IPS-20b (cell line): ENCODE data around the gene CELA1.
A peak's percentile ranks its signal among the peaks of the same experiment; 100 is the strongest.
"Not testable (repeated sequence)": the region's sequence is repeated elsewhere in the genome, so short reads cannot be mapped to it uniquely, and the experiment has no call there.

Experiments used
- H3K27ac ChIP-seq: one replicate; pipeline ENCODE4 v1.5.1; 2013; ENCODE audit warnings: low read length
- H3K27me3 ChIP-seq: 2 replicates; pipeline ENCODE4 v1.6.1; 2013; ENCODE audit warnings: mild to moderate bottlenecking, low read length, inconsistent platforms; ENCODE audit not compliant: insufficient read depth
- H3K36me3 ChIP-seq: 2 replicates; pipeline ENCODE4 v1.6.1; 2013; ENCODE audit warnings: low read depth, mild to moderate bottlenecking, inconsistent platforms, low read length, moderate library complexity; ENCODE audit not compliant: insufficient read depth
- H3K4me1 ChIP-seq: 2 replicates; pipeline ENCODE4 v1.6.1; 2013; ENCODE audit warnings: mild to moderate bottlenecking, control low read depth, inconsistent platforms, low read length, moderate library complexity; ENCODE audit not compliant: insufficient read depth
- H3K4me3 ChIP-seq: 2 replicates; pipeline ENCODE4 v1.5.1; 2013; ENCODE audit warnings: mild to moderate bottlenecking, low read length, inconsistent platforms
- H3K9ac ChIP-seq: 2 replicates; pipeline ENCODE4 v1.6.1; 2013; ENCODE audit warnings: low read depth, mild to moderate bottlenecking, inconsistent platforms, low read length, moderate library complexity
- H3K9me3 ChIP-seq: 2 replicates; pipeline ENCODE4 v1.6.1; 2013; ENCODE audit warnings: mild to moderate bottlenecking, low read depth, low read length, inconsistent platforms; ENCODE audit not compliant: insufficient read depth

The CELA1 gene

DNA sequence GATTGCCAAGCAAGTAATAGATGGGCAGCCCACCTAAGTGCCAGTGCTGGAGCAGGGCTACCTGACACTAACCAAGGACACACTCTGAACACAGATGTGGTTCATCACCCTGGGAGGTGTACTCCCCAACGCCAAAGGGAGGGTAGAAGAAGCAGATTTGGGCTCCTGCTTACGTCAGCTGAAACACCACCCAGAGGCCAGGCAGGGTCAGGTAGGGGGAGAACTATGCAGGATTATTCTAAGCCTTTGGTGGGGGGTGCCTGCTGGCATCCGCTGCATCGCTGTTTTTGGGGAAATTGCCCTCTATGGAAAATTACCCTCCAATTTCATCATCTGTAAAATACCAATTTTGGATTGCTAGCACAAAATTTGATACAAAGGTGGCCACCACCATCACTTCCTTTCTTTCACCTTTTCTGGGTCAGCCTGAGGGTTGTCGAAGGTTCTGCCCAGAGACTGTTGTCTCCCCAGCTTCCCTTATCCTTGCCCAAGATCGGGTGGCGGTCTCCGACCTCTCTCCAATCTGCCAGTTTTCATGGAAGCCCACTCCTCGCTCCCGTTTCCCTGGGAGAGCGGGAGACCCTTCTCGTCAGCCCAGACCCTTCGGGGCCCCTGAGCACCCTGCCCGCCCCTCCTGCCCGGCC, 23.0 kb downstream of the CELA1 start:
- peaks cover 17% of the 10 kb centered on the region for H3K4me1 ChIP-seq
- no peak overlapping the region for H3K27ac ChIP-seq
- no peaks in the 10 kb centered on the region for H3K9me3 ChIP-seq
- H3K27me3 ChIP-seq = no peaks in the 10 kb centered on the region
- H3K36me3 ChIP-seq = no peaks in the 10 kb centered on the region
- no peak overlapping the region for H3K9ac ChIP-seq
- H3K4me3 ChIP-seq = no peak overlapping the region

DNA sequence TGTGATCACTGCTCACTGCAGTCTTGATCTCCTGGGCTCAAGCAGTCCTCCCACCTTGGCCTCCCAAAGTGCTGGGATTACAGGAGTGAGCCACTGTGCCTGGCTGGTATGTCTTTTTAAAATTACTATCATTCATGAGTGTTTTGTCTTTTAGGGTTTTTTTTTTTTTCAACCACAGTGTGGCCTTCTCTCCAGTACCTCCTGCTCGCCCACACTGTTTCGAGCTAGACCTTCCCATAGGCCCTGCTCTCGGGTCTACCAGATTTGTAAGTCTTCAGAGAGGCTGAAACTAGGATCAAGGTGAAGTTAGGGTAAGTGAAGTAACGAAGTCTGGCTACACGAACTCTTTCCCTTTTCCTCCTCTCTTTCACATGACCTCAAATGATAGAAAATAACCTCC, 24.0 kb downstream of the CELA1 start:
- Histone ChIP-seq H3K9me3 (no peaks in the 10 kb centered on the region), H3K4me3 (no peak overlapping the region), H3K27me3 (no peaks in the 10 kb centered on the region), H3K27ac (no peak overlapping the region), H3K4me1 (peaks cover 18% of the 10 kb centered on the region), H3K9ac (no peak overlapping the region), H3K36me3 (no peaks in the 10 kb centered on the region)

DNA sequence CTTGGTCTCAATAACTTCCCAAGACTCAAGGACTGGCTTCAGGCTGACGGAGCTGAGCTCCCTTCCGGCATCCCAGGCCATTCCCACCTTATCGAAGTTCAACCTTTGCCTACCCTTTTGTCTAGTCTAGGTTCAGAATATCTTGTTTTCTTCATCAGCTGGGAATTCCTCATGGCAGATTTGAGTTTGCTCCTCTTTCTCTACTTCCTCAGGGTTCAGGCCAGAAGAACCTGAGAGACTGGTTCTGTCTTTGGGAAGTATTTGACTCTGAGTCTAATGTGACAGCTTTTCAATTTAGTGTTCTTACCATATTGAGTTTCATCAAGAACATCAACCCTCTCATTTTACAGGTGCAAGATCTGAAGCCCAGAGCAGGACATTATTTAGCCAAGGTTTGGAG, 24.6 kb downstream of the CELA1 start:
- H3K27me3 ChIP-seq = no peaks in the 10 kb centered on the region
- no peaks in the 10 kb centered on the region for H3K9me3 ChIP-seq
- no peak overlapping the region for H3K27ac ChIP-seq
- no peak overlapping the region for H3K4me3 ChIP-seq
- H3K9ac ChIP-seq = no peak overlapping the region
- peaks cover 18% of the 10 kb centered on the region for H3K4me1 ChIP-seq
- H3K36me3 ChIP-seq = no peaks in the 10 kb centered on the region

DNA sequence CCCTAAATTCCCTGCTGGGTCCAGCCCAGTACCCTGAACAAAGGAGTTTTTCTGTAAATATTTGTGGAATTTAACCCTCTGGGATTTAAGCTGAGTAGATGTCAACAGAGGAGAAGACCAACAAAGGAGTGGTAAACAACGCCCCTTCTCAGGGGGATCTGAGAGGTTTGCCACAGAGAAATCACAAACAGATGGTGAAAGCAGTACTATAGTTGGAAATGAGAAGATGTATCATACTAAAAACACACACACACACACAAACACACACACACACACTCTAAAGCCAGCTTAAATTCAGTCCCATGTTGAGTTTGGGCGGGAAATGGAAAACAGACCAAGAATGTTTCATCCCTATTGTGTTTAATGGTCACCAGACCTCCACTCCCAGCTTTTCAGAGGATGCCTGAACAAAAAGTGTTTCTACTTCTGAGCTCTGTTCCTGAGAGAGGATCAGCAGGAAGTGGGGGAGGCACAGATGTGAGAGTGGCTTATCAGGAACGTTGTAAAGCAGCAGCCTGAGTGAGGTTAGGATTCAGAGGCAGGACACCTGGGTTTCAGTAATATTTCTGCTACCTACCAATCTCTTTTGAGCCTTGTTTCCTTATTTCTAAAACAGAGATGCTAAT, 25.7 kb downstream of the CELA1 start:
- H3K4me3 ChIP-seq = peak overlapping the region; percentile 29; the same call in 1 of the 2 replicates
- peak overlapping the region; percentile 84 for H3K27ac ChIP-seq
- H3K9me3 ChIP-seq = no peaks in the 10 kb centered on the region
- peaks cover 18% of the 10 kb centered on the region for H3K4me1 ChIP-seq
- H3K27me3 ChIP-seq = no peaks in the 10 kb centered on the region
- H3K9ac ChIP-seq = peak overlapping the region; percentile 57
- no peaks in the 10 kb centered on the region for H3K36me3 ChIP-seq

DNA sequence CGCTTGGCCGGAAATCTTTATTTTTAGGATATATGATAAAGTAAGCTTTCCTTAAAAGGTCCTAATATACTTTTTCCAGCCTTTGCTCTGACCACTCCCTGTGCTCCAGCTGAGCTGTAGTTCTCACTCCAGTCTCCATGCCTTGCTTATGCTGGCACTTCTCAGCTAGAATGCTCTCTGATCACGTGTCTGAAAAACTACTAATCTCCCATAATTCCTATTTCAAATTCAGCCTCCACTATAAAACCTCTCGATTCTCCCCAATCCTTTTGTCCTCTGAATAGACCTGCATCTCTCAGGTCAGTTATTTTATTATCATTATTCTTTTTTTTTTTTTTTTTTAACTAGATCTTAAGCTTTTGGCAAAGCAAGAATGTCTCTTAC, 26.2 kb downstream of the CELA1 start:
- H3K4me1 ChIP-seq = peaks cover 18% of the 10 kb centered on the region
- no peaks in the 10 kb centered on the region for H3K27me3 ChIP-seq
- H3K9me3 ChIP-seq = no peaks in the 10 kb centered on the region
- H3K4me3 ChIP-seq = no peak overlapping the region
- H3K36me3 ChIP-seq = no peaks in the 10 kb centered on the region
- H3K27ac ChIP-seq = peak overlapping the region; percentile 51
- H3K9ac ChIP-seq = 0 out of 2 replicates have a peak overlapping the region, but pooled peaks have one; percentile 14

DNA sequence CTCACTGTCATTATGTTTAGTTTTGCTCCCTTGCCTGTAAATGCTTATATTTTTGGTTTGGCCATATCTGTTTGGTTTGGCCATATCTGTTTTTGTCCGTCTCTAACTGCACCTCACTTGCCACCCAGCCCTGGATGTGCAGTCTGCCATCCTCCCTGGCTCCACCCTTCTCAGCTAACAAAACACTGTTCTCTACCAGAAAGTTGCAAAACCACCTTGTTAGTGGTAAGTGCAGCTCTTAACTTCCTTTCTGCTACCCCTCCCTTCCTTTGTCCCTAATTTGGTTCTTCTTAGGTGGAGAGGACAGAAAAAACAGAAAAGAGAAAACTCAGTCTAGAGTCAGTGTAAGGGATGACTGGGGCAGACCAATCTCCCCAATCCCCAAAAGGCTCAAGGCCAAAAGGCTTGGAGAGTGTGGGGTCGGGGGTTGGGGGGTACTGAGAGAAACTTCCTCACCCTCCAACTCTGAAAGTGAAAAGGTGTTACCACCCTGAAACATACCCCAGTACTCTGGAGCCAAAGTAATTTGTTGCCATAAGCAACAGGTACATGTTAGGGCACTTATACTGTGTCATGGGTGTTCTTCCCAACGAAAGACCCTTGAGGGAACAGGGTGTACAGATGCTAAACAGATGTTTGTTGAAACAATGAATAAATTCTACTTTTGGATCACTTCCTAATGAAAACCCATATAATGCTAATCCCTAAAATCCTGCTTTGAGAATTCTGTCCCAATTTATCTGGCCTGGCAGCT, 27.5 kb downstream of the CELA1 start:
- H3K27ac ChIP-seq = peak overlapping the region; percentile 76
- no peak overlapping the region for H3K9ac ChIP-seq
- H3K9me3 ChIP-seq = no peaks in the 10 kb centered on the region
- peaks cover 18% of the 10 kb centered on the region for H3K4me1 ChIP-seq
- no peak overlapping the region for H3K4me3 ChIP-seq
- H3K36me3 ChIP-seq = no peaks in the 10 kb centered on the region
- H3K27me3 ChIP-seq = no peaks in the 10 kb centered on the region

DNA sequence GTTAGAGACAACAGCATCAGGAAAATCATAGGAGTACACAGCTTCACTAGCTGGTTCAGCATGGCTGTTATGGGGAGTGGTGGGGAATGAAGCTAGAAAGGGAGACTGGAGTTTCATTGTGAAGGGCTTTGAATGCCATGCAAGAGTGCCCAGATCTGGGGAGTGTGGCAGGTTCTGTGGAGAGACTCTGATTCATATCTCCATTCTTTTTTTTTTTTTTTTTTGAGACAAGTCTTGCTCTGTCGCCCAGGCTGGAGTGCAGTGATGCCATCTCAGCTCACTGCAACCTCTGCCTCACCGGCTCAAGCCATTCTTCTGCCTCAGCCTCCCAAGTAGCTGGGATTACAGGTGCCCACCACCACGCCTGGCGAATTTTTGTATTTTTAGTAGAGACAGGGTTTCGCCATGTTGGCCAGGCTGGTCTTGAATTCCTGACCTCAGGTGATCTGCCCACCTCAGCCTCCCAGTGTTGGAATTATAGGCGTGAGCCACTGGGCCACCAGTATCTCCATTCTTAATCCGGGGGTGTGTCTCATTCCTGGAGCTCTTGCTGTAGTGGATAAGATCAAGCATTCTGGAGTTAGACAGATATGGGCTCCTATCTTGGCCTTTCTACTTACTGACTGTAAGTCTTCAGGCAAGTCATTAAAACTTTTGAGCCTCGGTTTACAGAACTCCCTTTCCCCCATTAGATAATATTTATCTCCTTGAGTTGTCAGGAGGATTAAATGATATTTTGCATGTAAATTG, 28.2 kb downstream of the CELA1 start:
- H3K9ac ChIP-seq, H3K4me3 ChIP-seq, H3K36me3 ChIP-seq, H3K27me3 ChIP-seq, H3K9me3 ChIP-seq, H3K27ac ChIP-seq: not testable (repeated sequence)
- peaks cover 18% of the 10 kb centered on the region for H3K4me1 ChIP-seq

DNA sequence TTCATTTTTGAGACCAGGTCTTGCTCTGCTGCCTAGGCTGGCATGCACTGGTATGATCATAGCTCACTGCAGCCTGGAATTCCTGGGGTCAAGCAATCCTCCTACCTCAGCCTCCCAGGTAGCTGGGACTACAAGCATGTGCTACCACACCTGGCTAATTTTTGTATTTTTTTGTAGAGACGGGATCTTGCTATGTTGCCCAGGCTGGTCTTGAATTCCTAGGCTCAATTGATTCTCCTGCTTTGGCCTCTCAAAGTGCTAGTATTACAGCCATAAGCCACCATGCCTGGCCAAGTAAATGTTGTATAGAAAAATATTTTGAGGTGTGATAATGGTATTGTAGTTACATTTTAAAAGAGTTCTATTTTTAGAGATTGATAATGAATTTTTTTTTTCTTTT, 35.1 kb downstream of the CELA1 start:
- Histone ChIP-seq H3K27me3 (no peaks in the 10 kb centered on the region), H3K9me3 (no peaks in the 10 kb centered on the region), H3K27ac (no peak overlapping the region), H3K9ac (no peak overlapping the region), H3K36me3 (no peaks in the 10 kb centered on the region), H3K4me3 (no peak overlapping the region), H3K4me1 (no peaks in the 10 kb centered on the region)

DNA sequence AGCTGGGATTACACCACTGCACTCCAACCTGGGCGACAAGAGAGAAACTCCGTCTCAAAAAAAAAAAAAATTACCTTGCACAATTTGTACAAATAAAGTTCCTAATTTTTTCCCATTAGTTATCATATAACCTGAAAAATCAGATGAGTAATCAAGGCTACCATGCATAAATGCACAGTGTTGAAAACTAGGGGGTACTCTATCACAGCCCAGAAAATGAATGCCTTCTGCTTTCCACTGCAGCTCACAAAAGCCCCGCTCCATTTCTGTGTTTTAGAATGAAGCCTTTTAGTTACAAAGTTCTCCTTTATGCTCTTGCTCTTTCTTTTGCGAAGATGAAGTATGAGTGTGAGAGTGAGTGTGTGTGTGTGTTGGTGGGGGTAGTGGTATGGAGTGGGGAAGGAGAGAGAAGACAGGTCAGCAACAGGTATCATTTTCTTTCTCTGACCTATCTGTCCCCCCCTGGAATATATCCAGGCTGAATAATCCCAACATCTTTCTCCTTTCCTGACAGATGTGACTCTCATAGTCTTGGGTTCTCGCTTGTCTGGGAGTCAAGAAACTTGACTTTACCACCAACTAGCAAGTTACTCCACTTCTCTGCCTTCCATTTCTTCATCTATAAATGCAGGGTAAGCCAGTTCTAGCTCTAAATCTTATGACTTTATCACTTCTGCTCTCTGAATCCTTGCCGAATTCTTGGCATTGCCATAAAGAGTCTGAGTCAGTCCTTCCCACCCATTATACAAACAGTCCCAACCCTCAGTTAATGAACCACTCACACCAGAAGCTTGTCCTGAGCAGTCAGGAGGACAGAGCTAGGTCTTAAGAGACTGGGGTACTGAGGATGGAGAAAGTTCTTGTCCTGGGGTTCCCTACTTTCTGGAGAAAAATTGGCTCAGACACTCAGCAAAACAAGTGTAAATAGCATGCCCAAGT, 38.6 kb downstream of the CELA1 start:
- no peaks in the 10 kb centered on the region for H3K9me3 ChIP-seq
- H3K4me3 ChIP-seq = no peak overlapping the region
- no peak overlapping the region for H3K27ac ChIP-seq
- H3K4me1 ChIP-seq = no peaks in the 10 kb centered on the region
- H3K36me3 ChIP-seq = no peaks in the 10 kb centered on the region
- H3K27me3 ChIP-seq = no peaks in the 10 kb centered on the region
- H3K9ac ChIP-seq = no peak overlapping the region

DNA sequence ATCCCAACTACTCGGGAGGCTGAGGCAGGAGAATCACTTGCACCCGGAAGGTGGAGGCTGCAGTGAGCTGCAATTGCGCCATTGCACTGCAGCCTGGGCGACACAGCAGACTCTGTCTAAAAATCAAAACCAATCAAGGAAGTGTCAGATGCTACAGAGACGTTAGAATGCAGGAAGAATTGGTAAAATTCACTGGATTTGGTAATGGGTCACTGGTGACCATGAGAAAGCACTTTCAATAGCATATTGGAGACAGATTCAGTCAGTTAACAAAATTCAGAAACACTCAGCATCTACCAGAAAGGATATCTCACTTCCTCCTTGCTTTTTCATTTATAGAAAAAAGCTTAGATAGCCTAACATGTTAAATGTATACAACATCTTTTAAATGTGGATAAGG, 40.0 kb downstream of the CELA1 start:
- no peaks in the 10 kb centered on the region; the same call in 1 of the 2 replicates for H3K27me3 ChIP-seq
- H3K36me3 ChIP-seq = no peaks in the 10 kb centered on the region
- no peak overlapping the region for H3K27ac ChIP-seq
- no peaks in the 10 kb centered on the region for H3K9me3 ChIP-seq
- H3K9ac ChIP-seq = no peak overlapping the region
- H3K4me1 ChIP-seq = no peaks in the 10 kb centered on the region
- H3K4me3 ChIP-seq = no peak overlapping the region

DNA sequence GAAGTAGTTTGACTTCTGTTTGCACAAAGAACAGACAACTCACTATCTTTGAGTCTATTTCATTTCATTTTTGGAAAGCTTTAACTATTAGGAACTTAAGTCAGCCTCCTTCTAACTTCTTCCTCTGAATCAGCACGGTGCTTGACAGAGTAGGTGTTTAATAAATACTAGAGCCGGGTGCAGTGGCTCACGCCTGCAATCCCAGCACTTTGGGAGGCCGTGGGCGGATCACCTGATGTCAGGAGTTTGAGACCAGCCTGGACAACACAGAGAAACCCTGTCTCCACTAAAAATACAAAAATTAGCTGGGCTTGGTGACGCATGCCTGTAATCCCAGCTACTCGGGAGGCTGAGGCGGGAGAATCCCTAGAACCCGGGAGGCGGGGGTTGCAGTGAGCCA, 45.7 kb downstream of the CELA1 start:
- not testable (repeated sequence) for H3K9me3 ChIP-seq, H3K4me1 ChIP-seq, H3K27ac ChIP-seq, H3K9ac ChIP-seq, H3K36me3 ChIP-seq, H3K4me3 ChIP-seq, H3K27me3 ChIP-seq
